ENCODE results near the gene WDR7.

Gene WDR7

GRCh38 chr18:56715121-56715520, 64.0 kb downstream of the WDR7 start:
- TF ChIP-seq EGR1 (IDR thresholded peaks at IDR 0.05): no peak
- no peak for TF ChIP-seq USF1 (IDR thresholded peaks at IDR 0.05)
- TF ChIP-seq NFIC (IDR thresholded peaks at IDR 0.05): no peak
- TF ChIP-seq FOXM1 (IDR thresholded peaks at IDR 0.05; ENCODE audit: borderline replicate concordance, low read depth): no peak
- no peak for TF ChIP-seq ZBTB7A (IDR thresholded peaks at IDR 0.05; ENCODE audit: low read depth)
- no peak for TF ChIP-seq YY1 (IDR thresholded peaks at IDR 0.05; ENCODE audit: low read depth)
- no peak for TF ChIP-seq TAF1 (IDR thresholded peaks at IDR 0.05; ENCODE audit: low read depth)
- no peak for TF ChIP-seq TCF12 (IDR thresholded peaks at IDR 0.05; ENCODE audit: low read depth)
- no peak for TF ChIP-seq MAX (IDR thresholded peaks at IDR 0.05)
- TF ChIP-seq EP300 (IDR thresholded peaks at IDR 0.05; ENCODE audit: borderline replicate concordance): no peak
- TF ChIP-seq TEAD4 (IDR thresholded peaks at IDR 0.05): no peak

GRCh38 chr18:56716692-56717146, 65.6 kb downstream of the WDR7 start:
- TF ChIP-seq TEAD4 (IDR thresholded peaks at IDR 0.05): no peak
- no peak for TF ChIP-seq RAD21 (IDR thresholded peaks at IDR 0.05; ENCODE audit: low read depth)
- no peak for TF ChIP-seq USF1 (IDR thresholded peaks at IDR 0.05)
- no peak for TF ChIP-seq YY1 (IDR thresholded peaks at IDR 0.05; ENCODE audit: low read depth)
- no peak for TF ChIP-seq REST (IDR thresholded peaks at IDR 0.05; ENCODE audit: low read depth)
- no peak for TF ChIP-seq EGR1 (IDR thresholded peaks at IDR 0.05)
- TF ChIP-seq FOXM1 (IDR thresholded peaks at IDR 0.05; ENCODE audit: borderline replicate concordance, low read depth): no peak
- TF ChIP-seq CEBPB (IDR thresholded peaks at IDR 0.05): no peak

GRCh38 chr18:56721031-56721430, 69.9 kb downstream of the WDR7 start:
- TF ChIP-seq TAF1 (IDR thresholded peaks at IDR 0.05; ENCODE audit: low read depth) (no peak), USF1 (IDR thresholded peaks at IDR 0.05) (no peak), RAD21 (IDR thresholded peaks at IDR 0.05; ENCODE audit: low read depth) (no peak), ZBTB7A (IDR thresholded peaks at IDR 0.05; ENCODE audit: low read depth) (no peak), EGR1 (IDR thresholded peaks at IDR 0.05) (no peak), TEAD4 (IDR thresholded peaks at IDR 0.05) (no peak), EP300 (IDR thresholded peaks at IDR 0.05; ENCODE audit: borderline replicate concordance) (no peak), NFIC (IDR thresholded peaks at IDR 0.05) (no peak), REST (IDR thresholded peaks at IDR 0.05; ENCODE audit: low read depth) (no peak), FOXM1 (IDR thresholded peaks at IDR 0.05; ENCODE audit: borderline replicate concordance, low read depth) (no peak), TCF12 (IDR thresholded peaks at IDR 0.05; ENCODE audit: low read depth) (no peak), YY1 (IDR thresholded peaks at IDR 0.05; ENCODE audit: low read depth) (no peak), MAX (IDR thresholded peaks at IDR 0.05) (no peak), CREB1 (IDR thresholded peaks at IDR 0.05; ENCODE audit: low read depth) (no peak), CEBPB (IDR thresholded peaks at IDR 0.05) (no peak)

GRCh38 chr18:56721491-56721890, 70.3 kb downstream of the WDR7 start:
- TF ChIP-seq FOXM1 (IDR thresholded peaks at IDR 0.05; ENCODE audit: borderline replicate concordance, low read depth) (no peak), NFIC (IDR thresholded peaks at IDR 0.05) (no peak)

- TF ChIP-seq REST (IDR thresholded peaks at IDR 0.05; ENCODE audit: low read depth): no peak
- no peak for TF ChIP-seq RAD21 (IDR thresholded peaks at IDR 0.05; ENCODE audit: low read depth)
- TF ChIP-seq TEAD4 (IDR thresholded peaks at IDR 0.05): no peak
- TF ChIP-seq EGR1 (IDR thresholded peaks at IDR 0.05): no peak
- no peak for TF ChIP-seq CREB1 (IDR thresholded peaks at IDR 0.05; ENCODE audit: low read depth)
- TF ChIP-seq TAF1 (IDR thresholded peaks at IDR 0.05; ENCODE audit: low read depth): no peak
- TF ChIP-seq EP300 (IDR thresholded peaks at IDR 0.05; ENCODE audit: borderline replicate concordance): no peak
- TF ChIP-seq YY1 (IDR thresholded peaks at IDR 0.05; ENCODE audit: low read depth): no peak
- no peak for TF ChIP-seq NFIC (IDR thresholded peaks at IDR 0.05)
- TF ChIP-seq FOXM1 (IDR thresholded peaks at IDR 0.05; ENCODE audit: borderline replicate concordance, low read depth): no peak
- no peak for TF ChIP-seq ZBTB7A (IDR thresholded peaks at IDR 0.05; ENCODE audit: low read depth)
- TF ChIP-seq CEBPB (IDR thresholded peaks at IDR 0.05): no peak
- TF ChIP-seq MAX (IDR thresholded peaks at IDR 0.05): no peak
- TF ChIP-seq TCF12 (IDR thresholded peaks at IDR 0.05; ENCODE audit: low read depth): no peak
- no peak for TF ChIP-seq USF1 (IDR thresholded peaks at IDR 0.05)
Observed at GRCh38 chr18:56722518-56722917, 71.4 kb downstream of the WDR7 start.
